ENCODE measurements around the gene CEP63.

DNA sequence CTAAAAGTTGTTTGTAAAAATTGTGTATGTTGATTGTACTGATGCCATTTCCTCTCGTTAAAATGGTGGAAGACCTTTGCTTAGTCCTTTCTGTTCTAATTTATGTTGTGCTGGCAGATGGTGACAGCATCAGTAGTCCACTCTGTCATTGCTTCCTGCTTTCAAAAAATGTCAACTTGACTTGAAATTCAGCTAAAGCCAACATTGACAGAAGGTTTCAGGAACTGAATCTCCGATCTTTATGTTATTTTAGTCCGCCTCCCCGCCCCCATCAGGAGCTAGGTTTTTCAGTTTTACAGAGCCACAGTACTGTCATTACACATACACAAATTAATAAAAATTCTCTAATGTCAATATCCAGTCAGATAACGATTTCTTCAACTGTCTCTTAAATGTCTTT lies 1.5 kb downstream of the CEP63 start:
- TF ChIP-seq, protein P1, sequence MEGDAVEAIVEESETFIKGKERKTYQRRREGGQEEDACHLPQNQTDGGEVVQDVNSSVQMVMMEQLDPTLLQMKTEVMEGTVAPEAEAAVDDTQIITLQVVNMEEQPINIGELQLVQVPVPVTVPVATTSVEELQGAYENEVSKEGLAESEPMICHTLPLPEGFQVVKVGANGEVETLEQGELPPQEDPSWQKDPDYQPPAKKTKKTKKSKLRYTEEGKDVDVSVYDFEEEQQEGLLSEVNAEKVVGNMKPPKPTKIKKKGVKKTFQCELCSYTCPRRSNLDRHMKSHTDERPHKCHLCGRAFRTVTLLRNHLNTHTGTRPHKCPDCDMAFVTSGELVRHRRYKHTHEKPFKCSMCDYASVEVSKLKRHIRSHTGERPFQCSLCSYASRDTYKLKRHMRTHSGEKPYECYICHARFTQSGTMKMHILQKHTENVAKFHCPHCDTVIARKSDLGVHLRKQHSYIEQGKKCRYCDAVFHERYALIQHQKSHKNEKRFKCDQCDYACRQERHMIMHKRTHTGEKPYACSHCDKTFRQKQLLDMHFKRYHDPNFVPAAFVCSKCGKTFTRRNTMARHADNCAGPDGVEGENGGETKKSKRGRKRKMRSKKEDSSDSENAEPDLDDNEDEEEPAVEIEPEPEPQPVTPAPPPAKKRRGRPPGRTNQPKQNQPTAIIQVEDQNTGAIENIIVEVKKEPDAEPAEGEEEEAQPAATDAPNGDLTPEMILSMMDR (IDR thresholded peaks at IDR 0.05; ENCODE audit: control extremely low read depth in 1 of 3, insufficient read depth in 1 of 3, low read depth in 1 of 3, low read length in 3 of 3): no peak
- TF ChIP-seq JUND (IDR thresholded peaks at IDR 0.05; ENCODE audit: low read length) (no peak), NANOG (IDR thresholded peaks at IDR 0.05; ENCODE audit: insufficient read depth, low read depth, low read length, poor library complexity, severe bottlenecking) (no peak), CHD2 (IDR thresholded peaks at IDR 0.05; ENCODE audit: low read length) (no peak), EZH2 (IDR thresholded peaks at IDR 0.05; ENCODE audit: low read depth, low read length, severe bottlenecking) (no peak), POLR2A (IDR thresholded peaks at IDR 0.05; ENCODE audit: control extremely low read depth in 1 of 2, low read depth in 2 of 2, low read length in 2 of 2) (no peak), SIX5 (IDR thresholded peaks at IDR 0.05; ENCODE audit: low read depth, low read length) (no peak), SRF (IDR thresholded peaks at IDR 0.05; ENCODE audit: low read depth, low read length) (no peak), PHF8 (conservative IDR thresholded peaks at IDR 0.05; ENCODE audit: low read depth, low read length) (no peak), TCF12 (IDR thresholded peaks at IDR 0.05; ENCODE audit: low read depth, low read length) (no peak), RFX5 (IDR thresholded peaks at IDR 0.05; ENCODE audit: borderline replicate concordance, low read depth, low read length) (no peak), KDM5A (IDR thresholded peaks at IDR 0.05; ENCODE audit: low read length) (no peak), CTBP2 (IDR thresholded peaks at IDR 0.05; ENCODE audit: borderline replicate concordance, insufficient read depth, insufficient read length, low read length) (no peak)

Data from H1 (cell line).